PC-3 (cell line): ENCODE measurements around the gene IL1R1.

Experiments used
- CTCF ChIP-seq: fragments of 300-600 bp; sonication (generic); conservative IDR thresholded peaks from 2 replicates; pipeline ENCODE4 v1.5.1; 2017; ENCODE audit warnings: antibody characterized with exemption, low read depth, mild to moderate bottlenecking, low read length
- EZH2 ChIP-seq: fragments of 300-600 bp; sonication (generic); IDR thresholded peaks from one replicate; pipeline ENCODE4 v1.6.1; 2017; ENCODE audit warnings: antibody characterized with exemption, mild to moderate bottlenecking, low read length; ENCODE audit not compliant: unreplicated experiment
- EZH2phosphoT487 ChIP-seq: fragments of 300-600 bp; sonication (generic); IDR thresholded peaks from 2 replicates; pipeline ENCODE4 v1.6.1; 2018; ENCODE audit warnings: mild to moderate bottlenecking, antibody characterized with exemption, low read length, borderline replicate concordance

- TF ChIP-seq CTCF, result no peak; the same call in 1 of the 2 replicates
- no peak for TF ChIP-seq EZH2
- TF ChIP-seq EZH2phosphoT487, result no peak
Measured at GRCh38 chr2:102206666-102207341, 64.3 kb downstream of the IL1R1 start.
